A549 (cell line): Measurements from ENCODE around the gene RSPH9. TPM values are rescaled to one million over a fixed set of nuclear protein-coding genes. Genes with fewer than 3 reads are reported as not detected.

Source experiments
- ATAC-seq, 2 experiments: fragments of 200-7000 bp in 1 of 2; fragments of >200 bp in 1 of 2; cut with Nextera tagmentation in 1 of 2; cut with Tn5 transposase in 1 of 2; 3 replicates each; pipeline versions ENCODE4 v1.8.0 to v1.9.1; 2018 to 2020; ENCODE audit warnings: mild to moderate bottlenecking in 1 of 2, moderate library complexity in 1 of 2
- CTCF ChIA-PET: fragments of 300-600 bp; sonication (Branson Sonifier 250); formaldehyde crosslinking; extraction: SDS; loops from one replicate; lab custom pipeline; 2021; ENCODE audit warnings: antibody characterized with exemption, inconsistent platforms; lab: Yijun Ruan, JAX
- POLR2A ChIA-PET: fragments of 350-600 bp; formaldehyde crosslinking; extraction: SDS; loops from one replicate; lab custom pipeline; 2021; ENCODE audit warnings: antibody characterized with exemption, inconsistent platforms; lab: Yijun Ruan, JAX
- DNase-seq, 2 experiments: peaks; one replicate each; pipeline versions ENCODE4 v3.0.0 to v3.0.0-alpha.2; 2011 to 2016; ENCODE audit warnings: low read depth in 1 of 2, low spot score in 1 of 2
- FAIRE-seq: peaks from 2 replicates; lab custom pipeline; 2011; peaks lifted over from hg19 to GRCh38; lab: Jason Lieb, UNC
- H3K27ac ChIP-seq, 2 experiments: fragments of >200 bp; sonication (Bioruptor Twin); formaldehyde crosslinking; 3 replicates each; pipeline ENCODE4 v1.5.1; 2016 to 2017
- H3K4me1 ChIP-seq: fragments of >200 bp; sonication (Bioruptor Twin); formaldehyde crosslinking; 3 replicates; pipeline ENCODE4 v1.6.1; 2016
- H3K4me2 ChIP-seq: fragments of >200 bp; sonication (Bioruptor Twin); formaldehyde crosslinking; 3 replicates; pipeline ENCODE4 v1.6.1; 2016
- H3K4me3 ChIP-seq: fragments of >200 bp; sonication (Bioruptor Twin); formaldehyde crosslinking; 3 replicates; pipeline ENCODE4 v1.5.1; 2016
- H3K9me3 ChIP-seq: fragments of >200 bp; sonication (Bioruptor Twin); formaldehyde crosslinking; 3 replicates; pipeline ENCODE4 v1.6.1; 2016
- CHD4 ChIP-seq: fragments of 200-600 bp; sonication (generic); IDR thresholded peaks from 2 replicates; pipeline ENCODE4 v1.6.1; 2016; ENCODE audit warnings: antibody characterized with exemption, mild to moderate bottlenecking, borderline replicate concordance
- E2F6 ChIP-seq: IDR thresholded peaks from 2 replicates; pipeline ENCODE4 v1.6.1; 2012; ENCODE audit warnings: low read depth, borderline replicate concordance
- EHF ChIP-seq: fragments of 250-450 bp; sonication (Bioruptor Pico); IDR thresholded peaks from 2 replicates; pipeline ENCODE4 v1.5.0; 2020; ENCODE audit warnings: mild to moderate bottlenecking
- FOSL2 ChIP-seq, 2 experiments: fragments of 450-650 bp in 1 of 2; fragments of >200 bp in 1 of 2; sonication (Bioruptor Twin) in 1 of 2; formaldehyde crosslinking; IDR thresholded peaks; 2 replicates each; pipeline versions ENCODE4 v1.5.0 to v1.6.1; 2016 to 2020; ENCODE audit warnings: mild to moderate bottlenecking in 1 of 2, moderate library complexity in 1 of 2
- HES2 ChIP-seq: fragments of >200 bp; sonication (Bioruptor Twin); formaldehyde crosslinking; IDR thresholded peaks from 2 replicates; pipeline ENCODE4 v1.6.1; 2016
- HEYL ChIP-seq: fragments of 250-450 bp; sonication (Bioruptor Pico); IDR thresholded peaks from 2 replicates; pipeline ENCODE4 v1.8.0; 2021; ENCODE audit warnings: mild to moderate bottlenecking, moderate library complexity
- HOXB5 ChIP-seq: fragments of 250-450 bp; sonication (Bioruptor Pico); IDR thresholded peaks from 2 replicates; pipeline ENCODE4 v1.5.0; 2020; ENCODE audit warnings: mild to moderate bottlenecking, moderate library complexity
- JUN ChIP-seq, 2 experiments: fragments of >200 bp; sonication (Bioruptor Twin); formaldehyde crosslinking; IDR thresholded peaks; 2 replicates in 1 of 2; 3 replicates in 1 of 2; pipeline ENCODE4 v1.6.1; 2016 to 2017
- KDM1A ChIP-seq: fragments of 200-600 bp; sonication (generic); IDR thresholded peaks from 2 replicates; pipeline ENCODE4 v1.6.1; 2016; ENCODE audit warnings: low read depth, mild to moderate bottlenecking
- KDM5A ChIP-seq: fragments of 200-600 bp; sonication (generic); IDR thresholded peaks from 2 replicates; pipeline ENCODE4 v1.6.1; 2016; ENCODE audit warnings: antibody characterized with exemption, mild to moderate bottlenecking
- NPAS2 ChIP-seq: fragments of 250-450 bp; sonication (Bioruptor Pico); IDR thresholded peaks from 2 replicates; pipeline ENCODE4 v1.8.0; 2022; ENCODE audit warnings: mild to moderate bottlenecking, moderate library complexity, borderline replicate concordance
- PHF8 ChIP-seq: fragments of 200-600 bp; sonication (generic); IDR thresholded peaks from 2 replicates; pipeline ENCODE4 v1.6.1; 2016; ENCODE audit warnings: low read depth, mild to moderate bottlenecking, antibody characterized with exemption, moderate library complexity, borderline replicate concordance
- POLR2AphosphoS2 ChIP-seq: conservative IDR thresholded peaks from 2 replicates; pipeline ENCODE4 v1.6.1; 2012; ENCODE audit warnings: low read length, improper control_type of control experiment, inconsistent platforms
- RAD21 ChIP-seq, 2 experiments: fragments of >200 bp in 1 of 2; sonication (Bioruptor Twin) in 1 of 2; formaldehyde crosslinking in 1 of 2; IDR thresholded peaks in 1 of 2; conservative IDR thresholded peaks in 1 of 2; 2 replicates in 1 of 2; 3 replicates in 1 of 2; pipeline ENCODE4 v1.6.1; 2012 to 2018; ENCODE audit warnings: inconsistent platforms in 1 of 2
- RARB ChIP-seq: fragments of 250-450 bp; sonication (Bioruptor Pico); IDR thresholded peaks from 2 replicates; pipeline ENCODE4 v1.8.0; 2021; ENCODE audit warnings: mild to moderate bottlenecking, moderate library complexity
- RNF2 ChIP-seq: fragments of 200-600 bp; sonication (generic); IDR thresholded peaks from 2 replicates; pipeline ENCODE4 v1.6.1; 2016; ENCODE audit warnings: low read depth, mild to moderate bottlenecking, antibody characterized with exemption, moderate library complexity, borderline replicate concordance
- SREBF2 ChIP-seq: fragments of 450-650 bp; IDR thresholded peaks from 2 replicates; pipeline ENCODE4 v1.6.1; 2014; ENCODE audit warnings: mild to moderate bottlenecking, moderate library complexity
- TFCP2L1 ChIP-seq: fragments of 250-450 bp; sonication (Bioruptor Pico); IDR thresholded peaks from 2 replicates; pipeline ENCODE4 v1.5.0; 2021; ENCODE audit warnings: mild to moderate bottlenecking
- TP53 ChIP-seq: fragments of 250-450 bp; sonication (Bioruptor Pico); IDR thresholded peaks from 2 replicates; pipeline ENCODE4 v1.5.0; 2021; ENCODE audit warnings: mild to moderate bottlenecking, moderate library complexity
- ZC3H11A ChIP-seq: fragments of 450-650 bp; IDR thresholded peaks from 2 replicates; pipeline ENCODE4 v1.6.1; 2014; ENCODE audit warnings: antibody characterized with exemption, mild to moderate bottlenecking
- WGBS: methylation state at CpG from one replicate; pipeline ENCODE4 v1.1.6; 2017; ENCODE audit errors: missing lambda C conversion rate; 5-methylcytosine and 5-hydroxymethylcytosine counted together
- polyA plus RNA-seq, 4 experiments: library from polyadenylated mRNA; depleted of rRNA in 3 of 4; stranded (reverse); fragments of >200 nt; fragmentation: RNase III in 1 of 4; extraction: RNeasy Plus Mini Kit Qiagen cat#74134 plus additional on column Dnase treatment in 1 of 4; gene quantifications; 2 replicates in 3 of 4; 3 replicates in 1 of 4; pipeline ENCODE4 v1.2.3, GENCODE V29; 2011 to 2017
- TF ChIP-seq, protein P1 (sequence below): fragments of >200 bp; sonication (Bioruptor Twin); formaldehyde crosslinking; IDR thresholded peaks from 3 replicates; pipeline ENCODE4 v1.5.1; 2016
- TF ChIP-seq, protein P2 (sequence below): fragments of 200-600 bp; sonication (generic); IDR thresholded peaks from 2 replicates; pipeline ENCODE4 v1.6.1; 2016; ENCODE audit warnings: antibody characterized with exemption, mild to moderate bottlenecking, moderate library complexity

The RSPH9 gene
- polyA plus RNA-seq, 2 of the 4 experiments (the other 2 are of a cell fraction): 0.14 to 0.18 TPM

DNA sequence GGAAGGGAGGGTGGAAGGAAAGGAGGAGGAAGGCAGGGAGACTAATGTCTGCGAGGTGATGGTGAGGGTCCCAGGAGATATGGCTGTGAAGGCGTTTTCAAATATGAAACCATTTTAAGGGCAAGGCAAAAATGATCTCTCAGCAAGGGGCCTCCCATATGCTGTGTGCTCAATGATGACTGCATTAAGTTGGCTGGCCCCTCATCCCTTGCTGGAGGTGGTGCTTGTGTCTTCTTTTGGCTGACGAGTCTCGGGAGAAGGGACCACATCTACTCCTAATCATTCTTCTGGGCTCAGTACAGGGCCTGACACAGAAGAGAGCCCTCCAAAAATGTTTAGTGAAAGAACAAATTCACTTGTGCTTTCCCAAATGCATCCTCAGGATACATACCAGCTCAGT lies 65.7 kb downstream of the RSPH9 start:
- 51% methylated on average over 4 of the region's 4 CpGs for WGBS
- FAIRE-seq (no peak), DNase-seq (no peak), ATAC-seq (no peak)
- H3K4me3 ChIP-seq: no peak overlapping the region
- no peak overlapping the region for H3K27ac ChIP-seq
- CTCF ChIA-PET: interaction anchor here (1.0 kb wide), 1 partner anchor 389 kb away, joined by 3 read pairs; no protein-coding TSS in a partner anchor
- H3K9me3 ChIP-seq: no peaks in the 10 kb centered on the region
- peaks cover 25% of the 10 kb centered on the region for H3K4me1 ChIP-seq
- H3K4me2 ChIP-seq: no peak overlapping the region
- no peak for TF ChIP-seq POLR2AphosphoS2
- no peak for TF ChIP-seq KDM1A
- no peak for TF ChIP-seq CHD4
- POLR2A ChIA-PET: no interaction called here

DNA sequence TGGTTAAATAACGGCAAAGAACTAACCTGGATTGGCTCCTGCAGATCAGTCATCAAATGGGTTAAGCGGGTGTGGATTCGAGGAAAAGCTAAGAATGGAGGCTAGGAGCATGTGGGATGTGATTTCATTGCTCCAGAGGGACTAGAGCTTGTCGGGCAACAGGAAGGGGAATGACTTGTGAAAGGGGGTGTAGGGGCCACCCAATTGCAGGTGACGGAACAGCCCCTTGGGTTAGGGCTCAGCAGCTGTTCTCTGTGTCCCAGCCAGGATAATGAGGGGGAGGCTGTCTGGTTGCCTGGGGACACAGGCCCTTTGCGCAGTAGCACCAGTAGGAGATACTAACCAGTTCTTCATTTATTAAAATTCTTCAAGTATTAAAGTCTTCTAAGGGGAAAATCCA lies 67.7 kb downstream of the RSPH9 start:
- Histone ChIP-seq H3K27ac (no peak overlapping the region), H3K4me1 (peaks cover 17% of the 10 kb centered on the region), H3K4me3 (no peak overlapping the region), H3K9me3 (no peaks in the 10 kb centered on the region), H3K4me2 (no peak overlapping the region)
- no peak for TF ChIP-seq PHF8
- TF ChIP-seq EHF (CRISPR knock-in tag): no peak
- TF ChIP-seq SREBF2: no peak
- no peak for TF ChIP-seq RNF2
- no peak for TF ChIP-seq E2F6
- TF ChIP-seq KDM5A: no peak
- no peak for TF ChIP-seq NPAS2 (CRISPR knock-in tag)
- TF ChIP-seq, protein P1, sequence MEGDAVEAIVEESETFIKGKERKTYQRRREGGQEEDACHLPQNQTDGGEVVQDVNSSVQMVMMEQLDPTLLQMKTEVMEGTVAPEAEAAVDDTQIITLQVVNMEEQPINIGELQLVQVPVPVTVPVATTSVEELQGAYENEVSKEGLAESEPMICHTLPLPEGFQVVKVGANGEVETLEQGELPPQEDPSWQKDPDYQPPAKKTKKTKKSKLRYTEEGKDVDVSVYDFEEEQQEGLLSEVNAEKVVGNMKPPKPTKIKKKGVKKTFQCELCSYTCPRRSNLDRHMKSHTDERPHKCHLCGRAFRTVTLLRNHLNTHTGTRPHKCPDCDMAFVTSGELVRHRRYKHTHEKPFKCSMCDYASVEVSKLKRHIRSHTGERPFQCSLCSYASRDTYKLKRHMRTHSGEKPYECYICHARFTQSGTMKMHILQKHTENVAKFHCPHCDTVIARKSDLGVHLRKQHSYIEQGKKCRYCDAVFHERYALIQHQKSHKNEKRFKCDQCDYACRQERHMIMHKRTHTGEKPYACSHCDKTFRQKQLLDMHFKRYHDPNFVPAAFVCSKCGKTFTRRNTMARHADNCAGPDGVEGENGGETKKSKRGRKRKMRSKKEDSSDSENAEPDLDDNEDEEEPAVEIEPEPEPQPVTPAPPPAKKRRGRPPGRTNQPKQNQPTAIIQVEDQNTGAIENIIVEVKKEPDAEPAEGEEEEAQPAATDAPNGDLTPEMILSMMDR: no peak
- no peak for TF ChIP-seq FOSL2 (IDR thresholded peaks at IDR 0.05)
- TF ChIP-seq FOSL2 (CRISPR knock-in tag; IDR thresholded peaks at IDR 0.05): no peak
- TF ChIP-seq, protein P2, sequence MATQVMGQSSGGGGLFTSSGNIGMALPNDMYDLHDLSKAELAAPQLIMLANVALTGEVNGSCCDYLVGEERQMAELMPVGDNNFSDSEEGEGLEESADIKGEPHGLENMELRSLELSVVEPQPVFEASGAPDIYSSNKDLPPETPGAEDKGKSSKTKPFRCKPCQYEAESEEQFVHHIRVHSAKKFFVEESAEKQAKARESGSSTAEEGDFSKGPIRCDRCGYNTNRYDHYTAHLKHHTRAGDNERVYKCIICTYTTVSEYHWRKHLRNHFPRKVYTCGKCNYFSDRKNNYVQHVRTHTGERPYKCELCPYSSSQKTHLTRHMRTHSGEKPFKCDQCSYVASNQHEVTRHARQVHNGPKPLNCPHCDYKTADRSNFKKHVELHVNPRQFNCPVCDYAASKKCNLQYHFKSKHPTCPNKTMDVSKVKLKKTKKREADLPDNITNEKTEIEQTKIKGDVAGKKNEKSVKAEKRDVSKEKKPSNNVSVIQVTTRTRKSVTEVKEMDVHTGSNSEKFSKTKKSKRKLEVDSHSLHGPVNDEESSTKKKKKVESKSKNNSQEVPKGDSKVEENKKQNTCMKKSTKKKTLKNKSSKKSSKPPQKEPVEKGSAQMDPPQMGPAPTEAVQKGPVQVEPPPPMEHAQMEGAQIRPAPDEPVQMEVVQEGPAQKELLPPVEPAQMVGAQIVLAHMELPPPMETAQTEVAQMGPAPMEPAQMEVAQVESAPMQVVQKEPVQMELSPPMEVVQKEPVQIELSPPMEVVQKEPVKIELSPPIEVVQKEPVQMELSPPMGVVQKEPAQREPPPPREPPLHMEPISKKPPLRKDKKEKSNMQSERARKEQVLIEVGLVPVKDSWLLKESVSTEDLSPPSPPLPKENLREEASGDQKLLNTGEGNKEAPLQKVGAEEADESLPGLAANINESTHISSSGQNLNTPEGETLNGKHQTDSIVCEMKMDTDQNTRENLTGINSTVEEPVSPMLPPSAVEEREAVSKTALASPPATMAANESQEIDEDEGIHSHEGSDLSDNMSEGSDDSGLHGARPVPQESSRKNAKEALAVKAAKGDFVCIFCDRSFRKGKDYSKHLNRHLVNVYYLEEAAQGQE: no peak
- TF ChIP-seq RAD21 (conservative IDR thresholded peaks at IDR 0.05 in 1 of 2, IDR thresholded peaks at IDR 0.05 in 1 of 2): no peak
- no peak for TF ChIP-seq HEYL (CRISPR knock-in tag)
- ChIA-PET POLR2A (no interaction called here), CTCF (no interaction called here)
- ATAC-seq (no peak), FAIRE-seq (no peak), DNase-seq (no peak)
- WGBS: 79% methylated on average over 6 of the region's 6 CpGs

DNA sequence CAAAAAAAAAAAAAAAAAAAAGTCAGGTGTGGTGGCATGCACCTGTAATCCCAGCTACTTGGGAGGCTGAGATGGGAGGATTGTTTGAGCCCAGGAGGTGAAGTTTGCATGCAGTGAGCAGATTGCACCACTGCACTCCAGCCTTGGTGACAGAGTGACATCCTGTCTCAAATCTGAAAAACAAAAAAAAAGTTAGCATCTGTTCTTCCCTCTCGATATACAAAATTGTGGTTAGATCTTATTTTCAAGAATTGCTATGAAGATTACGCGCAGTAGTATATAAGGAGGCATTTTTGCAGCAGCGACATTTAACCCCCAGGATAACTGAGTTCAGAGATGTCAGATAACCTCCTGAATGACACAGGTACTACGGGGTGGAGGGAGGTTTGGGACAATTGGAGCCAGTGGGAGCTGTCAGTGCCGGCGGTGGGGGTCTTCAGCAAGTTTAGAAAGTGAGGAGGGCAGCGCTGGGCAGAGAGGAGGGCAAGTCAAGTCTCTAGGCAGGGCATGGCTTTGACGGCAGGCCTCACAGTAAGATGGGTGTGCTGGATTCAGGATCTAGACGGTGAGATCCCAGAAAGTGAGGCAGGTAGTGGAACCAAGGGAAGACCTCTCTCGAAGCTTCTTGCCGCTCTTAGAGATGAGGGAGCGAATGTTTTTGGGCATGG lies 68.9 kb downstream of the RSPH9 start:
- Histone ChIP-seq H3K4me3 (no peak overlapping the region), H3K27ac (no peak overlapping the region), H3K4me1 (peaks cover 9% of the 10 kb centered on the region), H3K9me3 (no peaks in the 10 kb centered on the region), H3K4me2 (no peak overlapping the region)
- ATAC-seq: no peak
- 83% methylated on average over 13 of the region's 13 CpGs for WGBS
- TF ChIP-seq, protein P2: no peak
- TF ChIP-seq RARB (CRISPR knock-in tag) (no peak), PHF8 (no peak), HES2 (no peak), ZC3H11A (no peak), TFCP2L1 (CRISPR knock-in tag) (no peak), RAD21 (conservative IDR thresholded peaks at IDR 0.05 in 1 of 2, IDR thresholded peaks at IDR 0.05 in 1 of 2) (no peak), RNF2 (no peak), HOXB5 (CRISPR knock-in tag) (no peak), TP53 (CRISPR knock-in tag) (no peak), NPAS2 (CRISPR knock-in tag) (no peak), JUN (IDR thresholded peaks at IDR 0.05) (no peak)
- CTCF ChIA-PET: interaction anchor here (0.6 to 1.8 kb wide), 3 partner anchors 10 to 968 kb away, joined by 3 to 5 read pairs (median 3); partner anchors contain the start of gene TBCC
- no peak for DNase-seq
- POLR2A ChIA-PET: no interaction called here
- no peak for FAIRE-seq
